HCT116 (cell line): Measurements from ENCODE around the gene HMGB1. TPM values are rescaled to one million over a fixed set of nuclear protein-coding genes. Genes with fewer than 3 reads are reported as not detected.

ENCODE experiments used
- ATAC-seq: fragments of 200-7000 bp; cut with Tn5 transposase; 2 replicates; pipeline ENCODE4 v1.9.1; 2020; ENCODE audit warnings: mild to moderate bottlenecking, moderate library complexity
- BruUV-seq: library from RNA; stranded (reverse); fragments of 400-500 nt; replicated peaks from 2 replicates; lab custom pipeline; 2021; lab: Mats Ljungman, UMichigan
- CTCF ChIA-PET: fragments of 300-600 bp; sonication (Branson Sonifier 250); formaldehyde crosslinking; loops from one replicate; lab custom pipeline; 2021; ENCODE audit warnings: antibody characterized with exemption; lab: Charles Lee
- POLR2A ChIA-PET: fragments of 300-600, 350-600 bp; sonication (Branson Sonifier 250); formaldehyde crosslinking; loops from one replicate; lab custom pipeline; 2021; ENCODE audit warnings: antibody characterized with exemption; lab: Charles Lee
- RAD21 ChIA-PET, 2 experiments: fragments of 300-600 bp; sonication (Branson Sonifier 250); formaldehyde crosslinking; loops; one replicate each; lab custom pipeline; 2023; ENCODE audit warnings: low total read pairs in 2 of 2; ENCODE audit not compliant: uncharacterized antibody in 2 of 2, unreplicated experiment in 2 of 2, low non-redundant PET in 1 of 2; lab: Charles Lee
- DNase-seq: peaks from one replicate; pipeline ENCODE4 v3.0.0-alpha.2; 2010; ENCODE audit warnings: low read depth, low spot score
- H2AFZ ChIP-seq: fragments of 200-600 bp; shearing (Covaris generic), sonication (generic); 2 replicates; pipeline ENCODE4 v1.6.1; 2017; ENCODE audit warnings: low read depth, mixed run types, mixed read lengths, antibody characterized with exemption, low read length; ENCODE audit not compliant: poor library complexity, severe bottlenecking
- H3K27ac ChIP-seq: 2 replicates; pipeline ENCODE4 v1.5.1; 2012; ENCODE audit warnings: low read depth, low read length
- H3K27me3 ChIP-seq: fragments of 200-600 bp; sonication (generic); 2 replicates; pipeline ENCODE4 v1.6.1; 2016; ENCODE audit warnings: mixed run types, low read length, mixed read lengths; ENCODE audit not compliant: insufficient read depth
- H3K36me3 ChIP-seq, 2 experiments: fragments of 200-500 bp in 1 of 2; fragments of 200-600 bp in 1 of 2; sonication (Bioruptor generic) in 1 of 2; sonication (generic) in 1 of 2; 2 replicates each; pipeline versions ENCODE4 v1.5.1 to v1.6.1; 2014 to 2016; ENCODE audit warnings: low read length in 2 of 2, inconsistent platforms in 1 of 2, mixed read lengths in 1 of 2, mixed run types in 1 of 2; ENCODE audit not compliant: insufficient read depth in 2 of 2, control insufficient read depth in 1 of 2
- H3K4me1 ChIP-seq, 2 experiments: fragments of 200-600 bp in 1 of 2; sonication (generic) in 1 of 2; 2 replicates each; pipeline versions ENCODE4 v1.5.1 to v1.6.1; 2012 to 2017; ENCODE audit warnings: low read length in 2 of 2, inconsistent platforms in 1 of 2, mild to moderate bottlenecking in 1 of 2, mixed read lengths in 1 of 2, mixed run types in 1 of 2, moderate library complexity in 1 of 2; ENCODE audit not compliant: insufficient read depth in 2 of 2, control insufficient read depth in 1 of 2
- H3K4me2 ChIP-seq: fragments of 200-600 bp; sonication (generic); 2 replicates; pipeline ENCODE4 v1.6.1; 2017; ENCODE audit warnings: mixed run types, low read length, mixed read lengths
- H3K4me3 ChIP-seq, 2 experiments: fragments of 200-600 bp in 1 of 2; sonication (generic) in 1 of 2; replicated peaks in 1 of 2; 2 replicates each; pipeline ENCODE4 v1.5.1; 2011 to 2016; ENCODE audit warnings: low read length in 2 of 2, control low read depth in 1 of 2, low read depth in 1 of 2, mild to moderate bottlenecking in 1 of 2, mixed read lengths in 1 of 2, mixed run types in 1 of 2
- H3K79me2 ChIP-seq: fragments of 200-600 bp; sonication (generic); 2 replicates; pipeline ENCODE4 v1.6.1; 2017; ENCODE audit warnings: mild to moderate bottlenecking, mixed run types, low read length, moderate library complexity, mixed read lengths; ENCODE audit not compliant: insufficient read depth
- H3K9ac ChIP-seq: fragments of 200-600 bp; sonication (generic); 2 replicates; pipeline ENCODE4 v1.6.1; 2016; ENCODE audit warnings: low read length, mixed read lengths
- H3K9me2 ChIP-seq: fragments of 200-600 bp; sonication (generic), shearing (Covaris generic); 2 replicates; pipeline ENCODE4 v1.6.1; 2017; ENCODE audit warnings: mixed run types, mild to moderate bottlenecking, moderate library complexity; ENCODE audit not compliant: insufficient read depth
- H3K9me3 ChIP-seq, 2 experiments: fragments of 200-500 bp in 1 of 2; fragments of 200-600 bp in 1 of 2; sonication (Bioruptor generic) in 1 of 2; sonication (generic) in 1 of 2; 2 replicates each; pipeline ENCODE4 v1.6.1; 2014 to 2017; ENCODE audit warnings: low read length in 2 of 2, mixed read lengths in 2 of 2, inconsistent platforms in 1 of 2, low read depth in 1 of 2, mild to moderate bottlenecking in 1 of 2, mixed run types in 1 of 2, moderate library complexity in 1 of 2; ENCODE audit not compliant: control insufficient read depth in 1 of 2, insufficient read depth in 1 of 2
- H4K20me1 ChIP-seq: fragments of 200-600 bp; sonication (generic), shearing (Covaris generic); 2 replicates; pipeline ENCODE4 v1.6.1; 2017; ENCODE audit warnings: mixed run types, mild to moderate bottlenecking, moderate library complexity; ENCODE audit not compliant: insufficient read depth
- ATF3 ChIP-seq: IDR thresholded peaks from 2 replicates; pipeline ENCODE4 v1.6.1; 2012
- CBX3 ChIP-seq: IDR thresholded peaks from 2 replicates; pipeline ENCODE4 v1.6.1; 2012; ENCODE audit warnings: low read depth
- EGR1 ChIP-seq: IDR thresholded peaks from 2 replicates; pipeline ENCODE4 v1.6.1; 2012; ENCODE audit warnings: low read depth
- ELF1 ChIP-seq: IDR thresholded peaks from 2 replicates; pipeline ENCODE4 v1.6.1; 2012; ENCODE audit warnings: low read depth, borderline replicate concordance
- FOSL1 ChIP-seq: IDR thresholded peaks from 2 replicates; pipeline ENCODE4 v1.6.1; 2012; ENCODE audit warnings: low read depth
- JUND ChIP-seq: IDR thresholded peaks from 2 replicates; pipeline ENCODE4 v1.6.1; 2012
- MAX ChIP-seq: IDR thresholded peaks from 2 replicates; pipeline ENCODE4 v1.6.1; 2012
- RAD21 ChIP-seq: IDR thresholded peaks from 2 replicates; pipeline ENCODE4 v1.6.1; 2012; ENCODE audit warnings: low read depth, mild to moderate bottlenecking
- REST ChIP-seq: IDR thresholded peaks from 2 replicates; pipeline ENCODE4 v1.6.1; 2012; ENCODE audit warnings: low read depth
- SIN3A ChIP-seq: IDR thresholded peaks from 2 replicates; pipeline ENCODE4 v1.6.1; 2012; ENCODE audit warnings: low read depth
- SP1 ChIP-seq: IDR thresholded peaks from 2 replicates; pipeline ENCODE4 v1.6.1; 2012; ENCODE audit warnings: low read depth
- SRF ChIP-seq: IDR thresholded peaks from 2 replicates; pipeline ENCODE4 v1.6.1; 2012; ENCODE audit warnings: low read depth
- TCF7L2 ChIP-seq: IDR thresholded peaks from 2 replicates; pipeline ENCODE4 v1.7.0; 2011; ENCODE audit warnings: borderline replicate concordance, inconsistent platforms; ENCODE audit not compliant: insufficient read depth, insufficient read length; ENCODE audit errors: extremely low read depth
- ZFX ChIP-seq: fragments of 450-650 bp; IDR thresholded peaks from 2 replicates; pipeline ENCODE4 v1.6.1; 2017
- ZNF274 ChIP-seq: fragments of 200-500 bp; sonication (Bioruptor generic); IDR thresholded peaks from 2 replicates; pipeline ENCODE4 v1.6.1; 2014; ENCODE audit warnings: mild to moderate bottlenecking, low read depth, low read length, inconsistent platforms
- intact Hi-C: fragments of 100-400 bp; cut with micrococcal nuclease; formaldehyde crosslinking; loops from 2 replicates; pipeline ENCODE4 v1.10.0; 2022
- total RNA-seq: library from RNA; stranded (reverse); gene quantifications from one replicate; pipeline ENCODE4 v1.2.1, GENCODE V29; 2021; ENCODE audit not compliant: unreplicated experiment
- TF ChIP-seq, protein P1 (sequence below), 3 experiments: fragments of 200-600 bp in 1 of 3; sonication (generic) in 1 of 3; IDR thresholded peaks in 2 of 3; conservative IDR thresholded peaks in 1 of 3; 2 replicates each; pipeline ENCODE4 v1.5.1; 2012 to 2017; ENCODE audit warnings: low read depth in 2 of 3, low read length in 2 of 3, antibody characterized with exemption in 1 of 3, borderline replicate concordance in 1 of 3, control low read depth in 1 of 3, mild to moderate bottlenecking in 1 of 3, mixed read lengths in 1 of 3, mixed run types in 1 of 3, moderate library complexity in 1 of 3; ENCODE audit not compliant: insufficient read depth in 1 of 3

The HMGB1 gene
- total RNA-seq, 1 experiment from 2014 or later, result 678 TPM

- TF ChIP-seq FOSL1 (no peak), ATF3 (no peak), TCF7L2 (no peak), CBX3 (no peak), ZNF274 (no peak)
- TF ChIP-seq, protein P1, sequence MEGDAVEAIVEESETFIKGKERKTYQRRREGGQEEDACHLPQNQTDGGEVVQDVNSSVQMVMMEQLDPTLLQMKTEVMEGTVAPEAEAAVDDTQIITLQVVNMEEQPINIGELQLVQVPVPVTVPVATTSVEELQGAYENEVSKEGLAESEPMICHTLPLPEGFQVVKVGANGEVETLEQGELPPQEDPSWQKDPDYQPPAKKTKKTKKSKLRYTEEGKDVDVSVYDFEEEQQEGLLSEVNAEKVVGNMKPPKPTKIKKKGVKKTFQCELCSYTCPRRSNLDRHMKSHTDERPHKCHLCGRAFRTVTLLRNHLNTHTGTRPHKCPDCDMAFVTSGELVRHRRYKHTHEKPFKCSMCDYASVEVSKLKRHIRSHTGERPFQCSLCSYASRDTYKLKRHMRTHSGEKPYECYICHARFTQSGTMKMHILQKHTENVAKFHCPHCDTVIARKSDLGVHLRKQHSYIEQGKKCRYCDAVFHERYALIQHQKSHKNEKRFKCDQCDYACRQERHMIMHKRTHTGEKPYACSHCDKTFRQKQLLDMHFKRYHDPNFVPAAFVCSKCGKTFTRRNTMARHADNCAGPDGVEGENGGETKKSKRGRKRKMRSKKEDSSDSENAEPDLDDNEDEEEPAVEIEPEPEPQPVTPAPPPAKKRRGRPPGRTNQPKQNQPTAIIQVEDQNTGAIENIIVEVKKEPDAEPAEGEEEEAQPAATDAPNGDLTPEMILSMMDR (IDR thresholded peaks at IDR 0.05 in 2 of 3, conservative IDR thresholded peaks at IDR 0.05 in 1 of 3; ENCODE audit: borderline replicate concordance in 1 of 3, insufficient read depth in 1 of 3, low read depth in 2 of 3, low read length in 2 of 3), result no peak
- TF ChIP-seq, all 23 proteins: peak for 0
Observed at GRCh38 chr13:30418075-30418716, 47.5 kb downstream of the HMGB1 start (continued).

GRCh38 chr13:30416471-30416870 is 49.3 kb downstream of the HMGB1 start:
- POLR2A ChIA-PET, result no interaction called here
- DNase-seq (no peak), ATAC-seq (no peak)
- Histone ChIP-seq H3K9ac (no peak overlapping the region), H3K27ac (no peak overlapping the region), H3K4me3 (no peak overlapping the region), H3K4me2 (no peak overlapping the region), H3K79me2 (no peaks in the 10 kb centered on the region), H3K27me3 (no peaks in the 10 kb centered on the region), H4K20me1 (no peaks in the 10 kb centered on the region), H3K9me2 (no peaks in the 10 kb centered on the region), H3K4me1 (peaks cover 10 to 15% of the 10 kb centered on the region in 2 experiments), H2AFZ (no peak overlapping the region), H3K36me3 (no peaks in the 10 kb centered on the region), H3K9me3 (no peaks in the 10 kb centered on the region)
- no TSS peak for BruUV-seq
- RAD21 ChIA-PET, result interaction anchor here in 1 of 2 experiments (0.6 kb wide), 1 partner anchor 9 kb away, joined by 3 read pairs; no protein-coding TSS in a partner anchor
- CTCF ChIA-PET, result no interaction called here
- intact Hi-C loops, result no loop called here
- no peak for TF ChIP-seq ATF3
- no peak for TF ChIP-seq RAD21
- no peak for TF ChIP-seq TCF7L2
- no peak for TF ChIP-seq SP1
- no peak for TF ChIP-seq CBX3
- TF ChIP-seq SRF, result no peak
- TF ChIP-seq ELF1, result no peak
- TF ChIP-seq REST, result no peak
- TF ChIP-seq ZFX, result no peak
- no peak for TF ChIP-seq MAX
- no peak for TF ChIP-seq FOSL1
- TF ChIP-seq EGR1, result no peak
- no peak for TF ChIP-seq ZNF274
- TF ChIP-seq JUND, result no peak
- no peak for TF ChIP-seq SIN3A
